ENCODE results near the gene DEGS2.

GRCh38 chr14:100123618-100124017 lies 35.8 kb downstream of the DEGS2 start:
- TF ChIP-seq REST (IDR thresholded peaks at IDR 0.05; ENCODE audit: unreplicated experiment) (no peak), CTCF (conservative IDR thresholded peaks at IDR 0.05; ENCODE audit: low read depth in 2 of 2) (no peak), JUNB (IDR thresholded peaks at IDR 0.05; ENCODE audit: unreplicated experiment) (no peak), CREB1 (CRISPR knock-in tag; IDR thresholded peaks at IDR 0.05; ENCODE audit: low read depth) (no peak), EZH2 (IDR thresholded peaks at IDR 0.05; ENCODE audit: low read depth, unreplicated experiment) (no peak), POLR2AphosphoS5 (IDR thresholded peaks at IDR 0.05; ENCODE audit: low read depth) (no peak)
